Neuron (in vitro differentiated cells): ENCODE measurements around the gene SMIM41.

Experiments
- H2AFZ ChIP-seq: one replicate; pipeline ENCODE4 v1.6.1; 2013; ENCODE audit warnings: low read depth, mild to moderate bottlenecking, inconsistent platforms, low read length, moderate library complexity
- H3K27me3 ChIP-seq: one replicate; pipeline ENCODE4 v1.6.1; 2013; ENCODE audit warnings: low read length; ENCODE audit not compliant: insufficient read depth
- H3K36me3 ChIP-seq: one replicate; pipeline ENCODE4 v1.6.1; 2013; ENCODE audit warnings: low read length; ENCODE audit not compliant: insufficient read depth
- H3K4me1 ChIP-seq: one replicate; pipeline ENCODE4 v1.6.1; 2013; ENCODE audit warnings: low read length; ENCODE audit not compliant: insufficient read depth
- H3K4me3 ChIP-seq: 2 replicates; pipeline ENCODE4 v1.5.1; 2013; ENCODE audit warnings: mild to moderate bottlenecking, low read length, moderate library complexity
- H3K9me3 ChIP-seq: one replicate; pipeline ENCODE4 v1.6.1; 2013; ENCODE audit warnings: low read length

SMIM41 gene

GRCh38 chr12:52079576-52080402, at the start of gene SMIM41:
TSS of gene SMIM41 (plus strand) at chr12:52079704. CDS start at chr12:52079780, 76 bp downstream.
- no peak within 1 kb of the TSS for H3K4me3 ChIP-seq

GRCh38 chr12:52032446-52032803, 47.1 kb upstream of the SMIM41 start:
- H3K9me3 ChIP-seq = no peaks in the 10 kb centered on the region
- peak overlapping the region; percentile 73 for H2AFZ ChIP-seq
- peaks cover 25% of the 10 kb centered on the region for H3K4me1 ChIP-seq
- H3K36me3 ChIP-seq = no peaks in the 10 kb centered on the region
- peak overlapping the region; percentile 35 for H3K4me3 ChIP-seq
- H3K27me3 ChIP-seq = peaks cover 9% of the 10 kb centered on the region

More at GRCh38 chr12:52079576-52080402, at the start of gene SMIM41:
- H3K36me3 ChIP-seq = peaks cover 33% of the 10 kb centered on the region
- peaks cover 19% of the 10 kb centered on the region for H3K4me1 ChIP-seq
- no peaks in the 10 kb centered on the region for H3K27me3 ChIP-seq
- H2AFZ ChIP-seq = no peak within 1 kb of the TSS
- no peaks in the 10 kb centered on the region for H3K9me3 ChIP-seq

- Histone ChIP-seq H3K9me3 (no peaks in the 10 kb centered on the region), H3K4me1 (peaks cover 25% of the 10 kb centered on the region), H3K36me3 (no peaks in the 10 kb centered on the region), H3K4me3 (peak overlapping the region; percentile 37), H3K27me3 (peaks cover 9% of the 10 kb centered on the region), H2AFZ (peak overlapping the region; percentile 73)
Measured at GRCh38 chr12:52032804-52033445, 46.6 kb upstream of the SMIM41 start.

- Histone ChIP-seq H3K4me3 (peak overlapping the region; percentile 37), H3K4me1 (peaks cover 29% of the 10 kb centered on the region), H2AFZ (peak overlapping the region; percentile 12), H3K36me3 (no peaks in the 10 kb centered on the region), H3K9me3 (no peaks in the 10 kb centered on the region), H3K27me3 (peaks cover 9% of the 10 kb centered on the region)
Measured at GRCh38 chr12:52033446-52034140, 45.9 kb upstream of the SMIM41 start.

- no peak overlapping the region for H3K4me3 ChIP-seq
- H3K36me3 ChIP-seq = no peaks in the 10 kb centered on the region
- H2AFZ ChIP-seq = no peak overlapping the region
- peaks cover 9% of the 10 kb centered on the region for H3K27me3 ChIP-seq
- no peaks in the 10 kb centered on the region for H3K9me3 ChIP-seq
- H3K4me1 ChIP-seq = peaks cover 19% of the 10 kb centered on the region
Measured at GRCh38 chr12:52035190-52035589, 44.3 kb upstream of the SMIM41 start.

- Histone ChIP-seq H3K4me3 (no peak overlapping the region), H3K9me3 (no peaks in the 10 kb centered on the region), H3K27me3 (peaks cover 9% of the 10 kb centered on the region), H3K36me3 (no peaks in the 10 kb centered on the region), H2AFZ (no peak overlapping the region), H3K4me1 (peaks cover 19% of the 10 kb centered on the region)
Measured at GRCh38 chr12:52035926-52036325, 43.6 kb upstream of the SMIM41 start.

- no peak overlapping the region for H2AFZ ChIP-seq
- no peaks in the 10 kb centered on the region for H3K36me3 ChIP-seq
- no peaks in the 10 kb centered on the region for H3K9me3 ChIP-seq
- H3K4me3 ChIP-seq = peak overlapping the region; percentile 58
- peaks cover 9% of the 10 kb centered on the region for H3K27me3 ChIP-seq
- peaks cover 19% of the 10 kb centered on the region for H3K4me1 ChIP-seq
Measured at GRCh38 chr12:52036587-52037171, 42.8 kb upstream of the SMIM41 start.

GRCh38 chr12:52037248-52037861, 42.1 kb upstream of the SMIM41 start:
- H3K27me3 ChIP-seq = peaks cover 9% of the 10 kb centered on the region
- H3K9me3 ChIP-seq = no peaks in the 10 kb centered on the region
- H3K4me1 ChIP-seq = peaks cover 16% of the 10 kb centered on the region
- peak overlapping the region; percentile 97 for H2AFZ ChIP-seq
- no peaks in the 10 kb centered on the region for H3K36me3 ChIP-seq
- H3K4me3 ChIP-seq = peak overlapping the region; percentile 58

GRCh38 chr12:52038447-52038846, 41.1 kb upstream of the SMIM41 start:
- H3K27me3 ChIP-seq = peaks cover 9% of the 10 kb centered on the region

GRCh38 chr12:52041035-52041434, 38.5 kb upstream of the SMIM41 start:
- Histone ChIP-seq H3K4me3 (no peak overlapping the region), H2AFZ (no peak overlapping the region), H3K4me1 (peaks cover 8% of the 10 kb centered on the region), H3K27me3 (no peaks in the 10 kb centered on the region), H3K36me3 (peaks cover 6% of the 10 kb centered on the region), H3K9me3 (no peaks in the 10 kb centered on the region)

More at GRCh38 chr12:52038447-52038846, 41.1 kb upstream of the SMIM41 start:
- Histone ChIP-seq H3K36me3 (no peaks in the 10 kb centered on the region), H2AFZ (no peak overlapping the region), H3K4me3 (peak overlapping the region; percentile 14), H3K4me1 (peaks cover 9% of the 10 kb centered on the region), H3K9me3 (no peaks in the 10 kb centered on the region)

GRCh38 chr12:52041695-52042123, 37.8 kb upstream of the SMIM41 start:
- Histone ChIP-seq H3K36me3 (peaks cover 6% of the 10 kb centered on the region), H3K4me3 (no peak overlapping the region), H3K4me1 (peaks cover 6% of the 10 kb centered on the region), H2AFZ (no peak overlapping the region), H3K9me3 (no peaks in the 10 kb centered on the region), H3K27me3 (no peaks in the 10 kb centered on the region)

GRCh38 chr12:52042706-52043385, 36.7 kb upstream of the SMIM41 start:
- H3K9me3 ChIP-seq = no peaks in the 10 kb centered on the region
- H3K4me3 ChIP-seq = no peak overlapping the region
- H3K4me1 ChIP-seq = peaks cover 6% of the 10 kb centered on the region
- H2AFZ ChIP-seq = no peak overlapping the region
- no peaks in the 10 kb centered on the region for H3K27me3 ChIP-seq
- H3K36me3 ChIP-seq = peaks cover 6% of the 10 kb centered on the region
